Skeletal muscle tissue (tissue), 4 donors: ENCODE results near the gene BFAR. TPM values are rescaled to one million over a fixed set of nuclear protein-coding genes. Genes with fewer than 3 reads are reported as not detected.
A peak's percentile ranks its signal among the peaks of the same experiment; 100 is the strongest.

Source experiments
- H3K27ac ChIP-seq: one replicate; pipeline ENCODE4 v1.7.0; 2013; ENCODE audit warnings: mild to moderate bottlenecking, low read depth, low read length, inconsistent platforms
- H3K27me3 ChIP-seq, 3 donors: one replicate each; pipeline ENCODE4 v1.7.0; 2013; ENCODE audit warnings: low read length in 3 of 3; ENCODE audit not compliant: control insufficient read depth in 3 of 3, insufficient read depth in 3 of 3
- H3K36me3 ChIP-seq, 3 donors: one replicate each; pipeline ENCODE4 v1.7.0; 2013; ENCODE audit warnings: low read length in 3 of 3; ENCODE audit not compliant: control insufficient read depth in 3 of 3, insufficient read depth in 3 of 3
- H3K4me1 ChIP-seq, 3 donors: one replicate each; pipeline ENCODE4 v1.7.0; 2013; ENCODE audit warnings: low read length in 3 of 3, mild to moderate bottlenecking in 3 of 3; ENCODE audit not compliant: control insufficient read depth in 3 of 3, insufficient read depth in 3 of 3
- H3K4me3 ChIP-seq, 3 donors: one replicate each; pipeline ENCODE4 v1.7.0; 2013; ENCODE audit warnings: low read length in 3 of 3
- H3K9ac ChIP-seq, 3 donors: one replicate each; pipeline ENCODE4 v1.7.0; 2013; ENCODE audit warnings: low read length in 3 of 3, mild to moderate bottlenecking in 3 of 3, moderate library complexity in 2 of 3, low read depth in 1 of 3
- H3K9me3 ChIP-seq, 3 donors: one replicate each; pipeline ENCODE4 v1.7.0; 2013; ENCODE audit warnings: low read length in 3 of 3; ENCODE audit not compliant: control insufficient read depth in 3 of 3
- total RNA-seq: library from RNA; depleted of rRNA; stranded (reverse); fragments of >200 nt; gene quantifications from one replicate; pipeline ENCODE4 v1.2.3, GENCODE V29; 2014
- donor health status: Osteomylitis.

Gene BFAR, protein sequence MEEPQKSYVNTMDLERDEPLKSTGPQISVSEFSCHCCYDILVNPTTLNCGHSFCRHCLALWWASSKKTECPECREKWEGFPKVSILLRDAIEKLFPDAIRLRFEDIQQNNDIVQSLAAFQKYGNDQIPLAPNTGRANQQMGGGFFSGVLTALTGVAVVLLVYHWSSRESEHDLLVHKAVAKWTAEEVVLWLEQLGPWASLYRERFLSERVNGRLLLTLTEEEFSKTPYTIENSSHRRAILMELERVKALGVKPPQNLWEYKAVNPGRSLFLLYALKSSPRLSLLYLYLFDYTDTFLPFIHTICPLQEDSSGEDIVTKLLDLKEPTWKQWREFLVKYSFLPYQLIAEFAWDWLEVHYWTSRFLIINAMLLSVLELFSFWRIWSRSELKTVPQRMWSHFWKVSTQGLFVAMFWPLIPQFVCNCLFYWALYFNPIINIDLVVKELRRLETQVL
- total RNA-seq: 63.7 TPM

DNA sequence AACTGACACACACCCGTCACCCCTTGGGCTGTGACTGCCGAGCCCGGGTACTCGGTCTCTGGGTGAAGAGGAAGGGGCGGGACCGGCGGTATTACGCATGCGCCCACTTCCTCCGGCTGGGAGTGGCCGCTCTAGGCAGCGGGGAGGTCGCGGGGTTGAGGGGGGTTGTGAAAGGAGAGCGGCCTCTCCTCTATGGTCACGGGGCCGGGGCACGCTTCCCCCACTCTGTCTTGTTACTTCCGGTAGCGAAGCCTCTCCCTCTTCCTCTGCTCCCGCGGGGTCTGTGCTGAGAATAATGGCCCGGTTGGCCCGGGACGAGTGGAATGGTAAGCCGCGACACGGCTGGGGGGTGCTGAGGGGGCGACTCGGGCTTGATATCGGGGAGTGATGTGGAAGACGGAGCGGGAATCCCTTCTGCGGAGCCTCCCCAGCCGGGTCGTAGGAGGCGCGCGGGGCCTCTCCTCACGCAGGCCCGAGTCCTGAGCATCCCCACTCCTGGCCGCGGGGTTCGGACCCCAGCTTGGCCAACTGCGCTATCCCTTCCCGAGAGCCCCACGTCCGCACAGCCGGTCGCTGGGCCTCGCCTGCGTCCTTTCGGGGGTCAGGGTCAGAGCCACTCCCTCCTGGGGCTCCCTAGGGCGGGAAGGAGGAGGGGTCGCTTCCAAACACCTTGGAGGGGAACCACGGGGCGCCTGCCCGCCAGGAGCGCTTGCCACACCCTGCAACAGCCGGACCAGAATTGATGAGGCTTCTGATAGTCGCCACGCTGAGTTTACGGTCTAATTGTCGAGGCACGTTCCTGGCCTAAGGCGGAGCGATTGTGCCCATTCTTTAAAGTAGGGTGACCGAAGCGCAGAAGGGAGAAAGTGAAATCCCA, at the start of gene BFAR:
BFAR (plus strand) TSS at position 259 of the 877 bp plus-strand sequence. CDS start 11,396 bp downstream, outside the sequence.
- peak within 1 kb of the TSS; percentile 90 to 96 (median 93) for H3K4me3 ChIP-seq
- H3K4me1 ChIP-seq: peaks cover 26 to 31% (median 29%) of the 10 kb centered on the region in 3 donors
- peak within 1 kb of the TSS; percentile 95 for H3K27ac ChIP-seq
- no peaks in the 10 kb centered on the region for H3K27me3 ChIP-seq
- peaks cover under 1 to 7% (median 1%) of the 10 kb centered on the region in 3 donors for H3K36me3 ChIP-seq
- no peaks in the 10 kb centered on the region for H3K9me3 ChIP-seq
- peak within 1 kb of the TSS; percentile 93 to 99 (median 94) for H3K9ac ChIP-seq

DNA sequence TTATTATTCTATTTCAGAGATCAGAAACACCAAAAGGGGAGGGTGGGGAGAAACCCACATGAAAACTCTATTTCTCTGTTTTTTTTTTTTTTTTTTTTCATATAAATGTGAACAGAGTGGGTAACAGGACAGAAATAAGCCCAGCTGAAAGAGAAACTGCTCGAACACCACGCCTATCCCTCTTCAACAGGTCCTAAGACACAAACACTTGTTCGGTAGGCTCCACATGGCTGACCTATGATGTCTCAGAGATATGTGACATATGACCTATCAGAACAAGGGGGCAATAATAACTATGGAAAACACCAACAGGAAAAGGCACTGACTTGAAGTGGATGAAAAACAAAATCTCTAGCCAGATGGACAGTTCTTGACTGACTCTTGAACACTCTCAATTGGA, 47.5 kb upstream of the BFAR start:
- H3K36me3 ChIP-seq: peaks cover 18 to 55% (median 47%) of the 10 kb centered on the region in 3 donors
- H3K27me3 ChIP-seq: no peaks in the 10 kb centered on the region

DNA sequence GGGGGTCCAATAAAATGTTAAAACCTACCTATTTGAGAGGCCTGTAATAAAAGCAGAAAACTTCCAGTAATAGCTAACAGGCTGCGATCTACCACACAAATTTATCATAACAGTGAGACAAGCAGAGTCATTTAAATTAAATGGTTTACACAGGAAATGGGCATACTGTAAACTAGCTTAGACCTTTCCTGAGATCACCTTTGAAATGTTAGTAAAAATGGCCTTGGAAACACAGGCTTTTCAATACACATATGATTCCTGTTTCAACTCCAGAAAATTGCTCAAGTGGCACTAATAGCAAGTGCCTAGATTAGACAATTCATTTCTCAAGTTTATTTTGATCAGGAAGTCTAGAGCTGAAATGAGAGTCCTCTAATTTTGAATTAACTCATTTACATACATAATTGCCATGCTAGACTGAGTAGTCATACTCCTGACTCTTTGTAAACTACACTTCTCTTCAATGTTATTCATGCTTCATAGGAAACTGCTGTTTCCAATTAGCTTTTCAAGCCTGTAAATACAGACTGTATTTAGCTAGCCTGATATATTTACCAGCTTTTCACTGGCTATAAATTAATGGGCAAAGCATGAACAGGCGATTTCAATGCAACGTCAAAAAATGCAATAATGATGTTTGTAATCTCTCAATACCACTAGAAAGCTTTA, 46.0 kb upstream of the BFAR start:
- Histone ChIP-seq H3K4me3 (no peak overlapping the region), H3K27ac (no peak overlapping the region), H3K27me3 (no peaks in the 10 kb centered on the region), H3K9me3 (no peaks in the 10 kb centered on the region), H3K4me1 (no peaks in the 10 kb centered on the region), H3K36me3 (peaks cover 24 to 55% (median 40%) of the 10 kb centered on the region in 3 donors), H3K9ac (no peak overlapping the region)

More for the DNA sequence above, 47.5 kb upstream of the BFAR start:
- no peak overlapping the region for H3K4me3 ChIP-seq
- H3K9me3 ChIP-seq: no peaks in the 10 kb centered on the region
- no peaks in the 10 kb centered on the region for H3K4me1 ChIP-seq
- no peak overlapping the region for H3K27ac ChIP-seq
- no peak overlapping the region for H3K9ac ChIP-seq

GRCh38 chr16:14600164-14600563, 32.6 kb upstream of the BFAR start:
- peaks cover 24 to 55% (median 53%) of the 10 kb centered on the region in 3 donors for H3K36me3 ChIP-seq
- H3K4me3 ChIP-seq: no peak overlapping the region
- H3K9ac ChIP-seq: no peak overlapping the region
- H3K27ac ChIP-seq: no peak overlapping the region
- no peaks in the 10 kb centered on the region for H3K4me1 ChIP-seq
- H3K9me3 ChIP-seq: no peaks in the 10 kb centered on the region
- H3K27me3 ChIP-seq: no peaks in the 10 kb centered on the region

GRCh38 chr16:14602443-14602963, 30.2 kb upstream of the BFAR start:
- H3K36me3 ChIP-seq: peaks cover 30 to 64% (median 60%) of the 10 kb centered on the region in 3 donors
- H3K4me1 ChIP-seq: no peaks in the 10 kb centered on the region
- no peaks in the 10 kb centered on the region for H3K27me3 ChIP-seq
- no peak overlapping the region for H3K9ac ChIP-seq
- no peak overlapping the region for H3K27ac ChIP-seq
- H3K4me3 ChIP-seq: no peak overlapping the region
- H3K9me3 ChIP-seq: no peaks in the 10 kb centered on the region

DNA sequence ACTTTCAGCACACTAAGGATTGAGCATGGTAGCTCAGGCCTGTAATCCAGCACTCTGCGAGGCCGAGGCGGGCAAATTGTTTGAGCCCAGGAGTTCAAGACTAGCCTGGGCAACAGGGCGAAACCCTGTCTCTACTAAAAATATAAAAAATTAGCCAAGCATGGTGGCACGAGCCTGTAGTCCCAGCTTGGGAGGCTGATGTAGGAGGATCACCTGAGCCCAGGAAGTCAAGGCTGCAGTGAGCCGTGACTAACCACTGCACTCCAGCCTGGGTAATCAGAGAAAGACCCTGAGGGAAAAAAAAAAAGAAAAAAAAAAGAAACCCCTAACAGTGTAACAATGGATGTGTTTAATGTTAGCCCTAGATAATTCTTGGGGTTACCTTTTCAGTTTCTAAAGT, 26.6 kb upstream of the BFAR start:
- Histone ChIP-seq H3K9ac (no peak overlapping the region), H3K27me3 (no peaks in the 10 kb centered on the region), H3K4me3 (no peak overlapping the region), H3K9me3 (no peaks in the 10 kb centered on the region), H3K4me1 (no peaks in the 10 kb centered on the region), H3K36me3 (peaks cover 42 to 69% (median 62%) of the 10 kb centered on the region in 3 donors), H3K27ac (no peak overlapping the region)

DNA sequence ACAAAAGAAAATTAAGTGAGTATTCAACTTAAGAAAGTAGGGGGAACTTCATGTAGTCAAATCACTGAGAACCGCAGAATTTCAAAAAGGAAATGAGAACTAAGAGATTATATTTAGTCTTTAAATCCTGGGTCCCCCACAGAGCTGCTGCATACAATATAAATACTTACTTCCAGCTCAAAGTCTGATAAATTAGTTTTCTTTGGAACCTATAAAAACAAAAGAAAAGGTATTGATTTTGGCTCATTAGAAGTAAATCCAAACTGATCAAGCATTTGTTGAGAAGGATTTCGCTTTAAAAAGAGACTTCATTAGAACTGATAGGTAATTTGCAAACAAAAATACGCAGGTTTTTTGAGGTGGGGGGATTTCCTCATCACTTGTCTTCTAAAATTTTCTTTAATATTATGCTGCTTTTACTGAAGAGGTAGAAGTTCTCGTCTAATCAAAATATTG, 24.6 kb upstream of the BFAR start:
- Histone ChIP-seq H3K36me3 (peaks cover 41 to 63% (median 58%) of the 10 kb centered on the region in 3 donors), H3K27me3 (no peaks in the 10 kb centered on the region), H3K4me1 (no peaks in the 10 kb centered on the region), H3K9ac (no peak overlapping the region), H3K27ac (no peak overlapping the region), H3K9me3 (no peaks in the 10 kb centered on the region), H3K4me3 (no peak overlapping the region)

DNA sequence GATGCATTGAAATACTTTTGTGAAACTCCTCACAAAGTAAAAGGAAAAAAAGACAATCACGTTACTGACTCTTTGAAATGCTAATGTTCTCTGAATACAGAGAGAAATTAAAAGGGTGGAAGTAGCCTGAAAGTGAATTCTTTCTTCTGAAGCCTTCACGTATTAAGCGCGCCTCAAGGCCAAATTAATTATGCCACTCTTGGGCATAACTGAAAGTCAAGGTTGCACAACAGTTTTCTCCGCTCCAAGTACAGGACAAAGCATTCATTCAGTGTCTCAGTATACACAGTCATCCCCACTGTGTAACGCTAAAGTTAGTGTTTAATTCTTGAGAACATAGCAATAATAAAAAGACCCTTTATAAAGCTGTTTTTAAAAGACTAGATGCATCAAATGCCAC, 24.1 kb upstream of the BFAR start:
- H3K27ac ChIP-seq: no peak overlapping the region
- H3K4me3 ChIP-seq: no peak overlapping the region
- no peaks in the 10 kb centered on the region for H3K9me3 ChIP-seq
- H3K4me1 ChIP-seq: no peaks in the 10 kb centered on the region
- H3K27me3 ChIP-seq: no peaks in the 10 kb centered on the region
- H3K9ac ChIP-seq: no peak overlapping the region
- peaks cover 36 to 63% (median 53%) of the 10 kb centered on the region in 3 donors for H3K36me3 ChIP-seq

DNA sequence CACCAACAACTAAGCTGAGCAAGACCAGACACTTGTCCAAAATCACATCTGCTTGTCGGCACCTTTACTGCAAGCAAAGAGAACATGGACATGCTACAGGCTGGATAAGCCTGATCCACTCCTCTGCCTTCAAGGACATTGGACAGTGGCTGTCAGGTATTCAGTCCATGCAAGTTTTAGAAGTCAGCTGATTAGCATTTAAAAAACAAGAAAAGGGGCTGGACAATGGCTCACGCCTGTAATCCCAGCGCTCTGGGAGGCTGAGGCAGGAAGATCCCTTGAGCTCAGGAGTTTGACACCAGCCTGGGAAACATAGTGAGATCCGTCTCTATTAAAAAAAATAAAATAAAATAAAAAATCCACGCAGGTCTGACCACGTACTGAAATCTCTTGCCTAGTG, 23.0 kb upstream of the BFAR start:
- Histone ChIP-seq H3K36me3 (peaks cover 35 to 67% (median 54%) of the 10 kb centered on the region in 3 donors), H3K9me3 (no peaks in the 10 kb centered on the region)

More for the DNA sequence above, 23.0 kb upstream of the BFAR start:
- H3K27ac ChIP-seq: no peak overlapping the region
- H3K9ac ChIP-seq: no peak overlapping the region
- no peak overlapping the region for H3K4me3 ChIP-seq
- no peaks in the 10 kb centered on the region for H3K4me1 ChIP-seq
- no peaks in the 10 kb centered on the region for H3K27me3 ChIP-seq
